Parathyroid adenoma (tissue), 2 donors: ENCODE measurements around the gene ZDHHC11B.

Experiments used
- H2AFZ ChIP-seq: fragments of 300-600 bp; sonication (generic); one replicate; pipeline ENCODE4 v1.7.0; 2017; ENCODE audit warnings: antibody characterized with exemption, mild to moderate bottlenecking
- H3K27ac ChIP-seq: fragments of 300-600 bp; sonication (generic); one replicate; pipeline ENCODE4 v1.7.0; 2017
- H3K27me3 ChIP-seq: fragments of 300-600 bp; sonication (generic); one replicate; pipeline ENCODE4 v1.7.0; 2017; ENCODE audit warnings: low read length; ENCODE audit not compliant: control insufficient read depth, insufficient read depth
- H3K36me3 ChIP-seq: fragments of 300-600 bp; sonication (generic); one replicate; pipeline ENCODE4 v1.7.0; 2017; ENCODE audit warnings: low read length; ENCODE audit not compliant: control insufficient read depth, insufficient read depth
- H3K4me1 ChIP-seq: fragments of 300-600 bp; sonication (generic); one replicate; pipeline ENCODE4 v1.7.0; 2017; ENCODE audit warnings: control low read depth
- H3K4me2 ChIP-seq: fragments of 300-600 bp; sonication (generic); one replicate; pipeline ENCODE4 v1.7.0; 2017; ENCODE audit warnings: low read length
- H3K4me3 ChIP-seq: fragments of 300-600 bp; sonication (generic); one replicate; pipeline ENCODE4 v1.7.0; 2017; ENCODE audit warnings: low read depth, low read length
- H3K79me2 ChIP-seq: fragments of 300-600 bp; sonication (generic); one replicate; pipeline ENCODE4 v1.7.0; 2017; ENCODE audit warnings: control low read depth
- H3K9ac ChIP-seq: fragments of 300-600 bp; sonication (generic); one replicate; pipeline ENCODE4 v1.7.0; 2017; ENCODE audit warnings: mild to moderate bottlenecking
- H3K9me3 ChIP-seq: fragments of 300-600 bp; sonication (generic); one replicate; pipeline ENCODE4 v1.7.0; 2017; ENCODE audit warnings: low read length; ENCODE audit not compliant: control insufficient read depth
- CTCF ChIP-seq: fragments of 300-600 bp; sonication (generic); IDR thresholded peaks from one replicate; pipeline ENCODE4 v1.7.0; 2017; ENCODE audit warnings: antibody characterized with exemption, mild to moderate bottlenecking
- donor health status: primary hyperparathyroidism.

The ZDHHC11B gene

GRCh38 chr5:660491-661030, 124.0 kb downstream of the ZDHHC11B start:
- Histone ChIP-seq H3K27me3 (no peaks in the 10 kb centered on the region), H3K27ac (no peak overlapping the region), H3K4me1 (no peaks in the 10 kb centered on the region), H3K4me3 (no peak overlapping the region), H3K9me3 (no peaks in the 10 kb centered on the region), H3K9ac (no peak overlapping the region), H3K79me2 (no peaks in the 10 kb centered on the region), H2AFZ (no peak overlapping the region), H3K4me2 (no peak overlapping the region), H3K36me3 (no peaks in the 10 kb centered on the region)
- TF ChIP-seq CTCF: no peak
